DMS153 (cell line): ENCODE results near the gene CRIP3.

Experiments
- DNase-seq: peaks from one replicate; lab custom pipeline; 2025; lab: John Stamatoyannopoulos, UW

The CRIP3 gene

DNA sequence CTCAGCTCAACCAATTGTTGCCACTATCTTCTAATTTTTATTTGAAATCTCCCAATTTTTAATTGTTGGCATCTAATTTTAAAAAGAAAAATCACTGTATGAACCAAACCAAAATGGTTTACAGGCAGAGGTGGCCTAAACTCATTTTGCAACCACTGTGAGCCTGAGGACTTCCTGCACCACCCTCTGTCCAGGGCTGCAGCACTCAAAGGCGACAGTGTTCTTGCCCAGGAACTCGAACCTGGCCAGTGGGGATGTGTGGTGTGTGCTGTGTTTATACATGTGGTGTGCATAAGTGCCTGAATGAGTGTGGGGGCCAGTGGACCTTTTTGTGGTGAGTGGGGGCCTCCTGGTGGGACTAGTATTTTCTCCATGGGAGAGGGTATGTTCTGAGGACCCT, 34.9 kb downstream of the CRIP3 start:
- DNase-seq: no peak

DNA sequence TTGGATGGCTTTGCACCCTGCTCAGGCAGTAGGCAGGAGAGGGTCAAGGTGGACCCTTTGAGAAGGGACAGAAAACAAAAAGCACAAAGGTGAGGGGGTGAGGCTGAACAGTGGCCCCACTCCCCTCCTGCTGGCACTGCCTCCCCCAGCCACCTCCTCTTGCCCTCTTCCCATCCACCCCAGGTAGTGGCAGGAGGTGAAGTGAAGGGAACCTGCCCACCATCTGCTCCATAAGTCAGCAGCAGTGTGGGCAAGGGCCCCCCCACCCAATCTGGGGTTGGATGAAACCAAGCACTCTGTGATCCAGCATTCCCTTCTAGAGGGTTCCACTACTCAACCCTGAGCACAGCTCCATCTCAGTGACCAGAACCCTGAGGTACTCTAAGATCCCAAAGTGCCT, 36.7 kb downstream of the CRIP3 start:
- no peak for DNase-seq

DNA sequence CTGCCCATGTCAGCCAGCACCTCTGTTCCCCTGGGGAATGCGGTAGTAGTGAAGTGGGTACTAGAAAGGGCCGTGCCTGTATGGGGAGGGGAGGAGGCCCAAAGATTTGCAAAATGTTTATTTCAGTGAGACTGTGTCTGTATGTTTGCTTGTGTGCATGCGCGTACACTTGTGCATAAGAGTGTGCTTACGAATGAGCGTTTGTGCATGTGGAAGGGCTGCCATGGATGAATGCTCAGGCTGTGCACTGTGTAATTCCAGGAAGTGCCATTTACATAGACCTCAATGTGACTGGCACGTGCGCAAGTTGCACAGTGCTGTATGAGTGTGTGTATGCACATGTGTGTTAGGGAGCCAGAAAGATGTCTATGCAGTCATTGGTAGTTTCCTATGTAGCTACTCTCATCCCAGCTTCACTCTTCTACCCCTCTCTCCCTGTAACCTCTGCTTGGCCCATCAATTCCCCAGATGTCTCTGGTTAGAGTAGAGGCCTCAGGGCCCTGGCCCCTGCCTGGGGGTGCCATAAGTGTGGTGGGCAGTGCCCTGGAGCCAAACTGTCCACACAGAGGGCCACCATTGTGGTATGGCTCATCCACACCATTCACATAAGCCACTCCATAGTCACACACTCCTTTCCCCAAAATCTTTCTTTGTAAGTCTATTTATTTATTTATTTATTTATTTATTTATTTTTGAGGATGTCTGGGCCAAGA, 37.4 kb downstream of the CRIP3 start:
- DNase-seq: peak; percentile 72

DNA sequence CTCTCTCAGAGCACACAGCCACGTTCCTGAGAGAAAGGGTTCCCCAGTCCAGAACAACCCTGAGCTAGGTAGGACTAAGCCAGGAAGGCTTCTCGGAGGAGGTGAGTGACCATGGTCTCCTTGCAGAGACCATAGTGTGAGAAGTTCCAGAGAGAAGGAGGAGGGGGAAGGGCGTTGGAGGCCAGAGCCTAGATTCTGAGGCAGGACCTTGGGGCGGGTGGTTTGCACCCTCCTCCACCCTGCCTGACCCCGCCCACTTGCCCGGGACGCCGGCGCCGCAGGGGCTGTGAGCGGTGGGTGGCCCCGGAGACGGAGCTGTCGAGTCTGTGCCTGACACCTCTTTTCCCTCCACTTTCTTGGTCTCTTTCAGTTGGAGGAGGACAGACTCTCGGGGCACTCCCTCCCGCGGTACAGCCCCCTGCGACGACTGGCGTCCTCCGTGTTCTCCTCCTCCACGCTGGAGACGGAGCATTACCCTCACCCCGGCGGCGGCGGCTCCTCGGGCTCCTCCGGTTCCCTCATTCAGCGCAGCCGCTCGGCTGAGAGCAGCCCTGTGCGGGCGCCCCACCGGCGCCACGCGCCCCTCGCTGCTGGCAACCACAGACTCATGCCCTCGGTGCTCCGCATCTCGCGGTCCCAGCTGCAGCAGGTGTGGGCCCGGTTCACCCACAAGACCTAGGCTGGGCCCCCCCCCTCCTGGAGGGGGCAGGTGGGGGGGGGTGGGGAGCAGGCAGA, 39.2 kb downstream of the CRIP3 start:
- DNase-seq: no peak

DNA sequence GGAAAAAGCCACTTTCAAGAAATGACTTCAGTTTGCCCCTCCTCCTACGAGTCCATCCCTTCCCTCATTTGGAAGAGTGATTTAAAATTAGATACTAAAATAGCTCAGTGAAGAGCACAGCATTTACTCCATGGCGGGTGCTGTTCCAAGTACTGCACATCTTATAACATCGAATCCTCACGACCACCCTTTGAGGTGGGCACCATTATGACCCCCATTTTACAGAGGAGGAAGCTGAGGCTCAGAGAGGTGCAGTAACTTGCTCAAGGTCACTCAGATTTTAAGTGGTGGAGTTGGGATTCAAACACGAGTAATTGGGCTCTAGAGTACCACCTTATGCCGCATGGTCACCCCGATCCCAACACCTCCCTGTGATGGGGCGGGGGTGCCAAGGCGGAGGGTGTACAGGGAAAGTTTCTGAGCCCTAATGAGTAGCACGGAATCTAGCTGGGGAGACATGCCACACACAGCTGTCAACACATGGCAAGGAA, 39.8 kb downstream of the CRIP3 start:
- no peak for DNase-seq

DNA sequence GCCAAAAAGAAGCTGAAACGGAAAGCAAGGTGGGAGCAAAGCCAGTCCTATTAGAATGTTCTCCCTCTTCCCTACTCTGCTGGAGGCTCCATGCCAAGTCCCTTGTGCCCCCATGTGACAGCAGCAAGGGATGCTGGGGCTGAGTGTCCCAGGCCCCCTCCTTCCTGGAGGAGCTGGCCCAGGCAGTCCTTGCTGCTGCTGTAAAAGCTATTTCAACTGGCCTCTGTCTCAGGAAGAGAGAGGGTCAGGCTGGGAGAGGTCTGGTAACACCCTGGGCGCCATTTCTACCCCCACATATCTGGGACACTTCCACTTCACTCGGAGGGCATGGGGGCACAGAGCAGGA, 40.3 kb downstream of the CRIP3 start:
- DNase-seq: no peak

DNA sequence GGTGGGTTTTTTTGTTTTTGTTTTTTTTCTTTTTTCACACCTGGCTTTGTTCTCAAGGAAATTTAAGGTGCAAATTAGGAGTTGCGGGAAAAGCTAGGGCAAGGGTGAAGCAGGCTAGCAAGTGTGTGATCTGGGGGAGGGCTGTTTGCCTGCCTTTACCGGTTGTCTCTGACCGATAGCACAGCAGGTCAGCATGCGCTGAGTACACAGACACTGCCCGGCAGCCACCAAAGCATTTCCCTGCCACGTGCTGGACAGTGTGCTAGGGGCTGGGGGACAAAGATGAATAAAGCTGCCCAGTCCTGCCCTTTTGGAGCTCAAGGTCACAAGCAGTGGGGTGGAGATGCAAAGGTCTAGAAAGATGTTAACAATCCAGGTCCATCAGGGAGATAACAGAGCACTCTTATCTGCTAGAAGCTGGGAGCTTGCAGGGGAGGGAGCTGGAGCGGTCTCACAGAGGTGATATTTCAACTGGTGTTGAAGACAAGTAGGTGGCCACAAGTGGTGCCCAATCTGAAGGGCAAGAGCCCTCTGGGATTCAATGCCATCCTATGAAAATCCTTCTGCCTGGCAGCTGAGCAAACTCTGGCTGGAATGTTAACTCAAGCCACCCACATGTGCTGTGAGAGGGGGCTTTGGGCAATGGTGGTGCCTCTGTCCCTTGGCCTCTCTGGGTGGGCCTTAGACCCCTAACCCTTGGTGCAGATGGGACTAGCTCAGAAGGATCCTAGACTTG, 40.8 kb downstream of the CRIP3 start:
- no peak for DNase-seq

DNA sequence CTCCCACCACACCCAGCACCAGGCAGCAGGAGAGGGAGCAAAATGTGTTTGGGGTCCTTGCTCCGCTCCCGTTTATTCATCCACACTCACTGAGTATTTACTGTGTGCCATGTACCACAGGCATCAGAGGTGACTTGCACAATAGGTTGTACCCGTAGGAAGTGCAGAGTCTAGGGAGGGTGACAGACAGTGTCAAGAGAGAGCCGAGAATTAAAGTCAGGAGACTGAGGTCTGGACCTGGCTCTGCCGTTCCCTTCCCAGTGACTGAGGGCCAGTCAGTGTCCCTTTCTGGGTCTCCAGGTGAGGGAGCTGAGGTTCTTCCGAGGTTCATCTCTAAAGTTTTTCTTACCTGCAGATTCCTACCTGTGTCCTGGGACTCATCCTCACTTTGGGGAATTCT, 43.1 kb downstream of the CRIP3 start:
- DNase-seq: no peak

DNA sequence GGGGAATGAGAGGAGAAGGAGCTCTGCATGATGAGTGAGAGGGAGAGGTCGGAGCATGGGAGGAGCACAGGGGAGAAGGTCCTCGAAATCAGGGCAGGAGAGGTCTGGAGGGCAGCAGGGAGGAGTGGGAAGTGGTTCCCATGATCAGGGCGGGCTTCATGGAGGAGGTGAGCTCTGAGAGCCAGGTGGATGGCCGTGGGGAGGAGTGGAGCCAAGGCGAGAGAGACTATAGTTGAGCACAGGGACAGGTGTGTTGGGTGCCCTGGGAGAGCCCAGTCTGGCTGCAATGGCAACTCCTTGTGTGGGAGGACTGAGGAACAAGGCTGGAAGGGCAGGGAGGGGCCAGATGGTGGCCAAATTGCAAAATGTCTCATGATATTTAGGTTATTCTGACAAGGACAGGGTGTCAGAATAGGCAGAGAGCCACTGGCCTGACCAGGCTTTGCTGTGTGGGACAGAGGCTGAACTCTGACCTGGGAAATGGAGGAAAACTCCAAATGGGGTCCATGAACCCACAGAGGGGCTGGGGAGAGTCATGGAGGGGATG, 44.0 kb downstream of the CRIP3 start:
- no peak for DNase-seq

DNA sequence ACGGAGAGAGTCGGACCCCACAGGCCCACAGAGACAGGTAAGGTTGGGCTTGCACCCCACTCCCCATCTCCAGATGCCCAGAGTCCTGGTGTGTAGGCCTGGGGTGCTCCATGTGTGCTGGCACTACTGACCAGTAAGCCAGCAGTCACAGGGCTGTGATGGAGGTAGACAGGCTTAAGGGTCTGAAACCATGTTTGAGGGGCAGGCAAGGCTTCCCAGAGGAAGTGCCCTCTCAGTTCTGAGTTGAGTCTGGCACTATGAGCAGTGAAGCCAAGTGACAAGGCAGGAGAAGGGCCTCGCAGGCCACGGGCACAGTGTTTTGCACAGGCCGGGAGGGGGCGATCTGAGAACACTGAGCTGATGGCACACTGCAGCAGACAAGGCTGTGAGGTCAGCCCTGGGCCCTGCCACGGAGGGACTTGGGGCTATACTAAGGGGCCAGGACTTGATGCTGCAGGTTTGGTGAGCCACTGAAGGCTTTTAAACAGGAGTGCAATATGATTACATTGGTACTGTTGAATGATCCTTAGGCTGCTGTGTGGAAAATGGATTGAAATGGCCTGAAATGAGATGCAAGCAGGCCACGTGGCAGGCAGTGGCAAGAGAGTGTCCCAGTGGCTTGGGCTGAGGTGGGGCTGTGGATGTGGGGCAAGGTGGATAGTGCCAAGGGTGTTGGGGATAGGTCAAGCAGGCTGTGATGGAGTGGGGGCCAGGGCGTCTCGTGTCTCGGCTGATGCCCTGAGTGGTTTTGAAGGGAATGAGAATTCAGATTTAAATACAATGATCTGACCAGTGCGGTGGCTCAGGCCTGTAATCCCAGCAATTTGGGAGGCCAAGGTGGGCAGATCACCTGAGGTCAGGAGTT, 45.1 kb downstream of the CRIP3 start:
- peak; percentile 62 for DNase-seq

DNA sequence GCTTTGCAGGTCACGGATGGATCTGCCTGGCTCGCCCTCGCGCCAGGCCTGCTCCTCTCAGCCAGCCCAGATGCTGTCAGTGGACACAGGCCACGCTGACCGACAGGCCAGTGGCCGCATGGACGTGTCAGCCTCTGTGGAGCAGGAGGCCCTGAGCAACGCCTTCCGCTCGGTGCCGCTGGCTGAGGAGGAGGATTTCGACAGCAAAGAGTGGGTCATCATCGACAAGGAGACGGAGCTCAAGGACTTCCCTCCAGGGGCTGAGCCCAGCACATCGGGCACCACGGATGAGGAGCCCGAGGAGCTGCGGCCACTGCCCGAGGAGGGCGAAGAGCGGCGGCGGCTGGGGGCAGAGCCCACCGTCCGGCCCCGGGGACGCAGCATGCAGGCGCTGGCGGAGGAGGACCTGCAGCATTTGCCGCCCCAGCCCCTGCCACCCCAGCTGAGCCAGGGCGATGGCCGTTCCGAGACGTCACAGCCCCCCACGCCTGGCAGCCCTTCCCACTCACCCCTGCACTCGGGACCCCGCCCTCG, 45.8 kb downstream of the CRIP3 start:
- DNase-seq: no peak

DNA sequence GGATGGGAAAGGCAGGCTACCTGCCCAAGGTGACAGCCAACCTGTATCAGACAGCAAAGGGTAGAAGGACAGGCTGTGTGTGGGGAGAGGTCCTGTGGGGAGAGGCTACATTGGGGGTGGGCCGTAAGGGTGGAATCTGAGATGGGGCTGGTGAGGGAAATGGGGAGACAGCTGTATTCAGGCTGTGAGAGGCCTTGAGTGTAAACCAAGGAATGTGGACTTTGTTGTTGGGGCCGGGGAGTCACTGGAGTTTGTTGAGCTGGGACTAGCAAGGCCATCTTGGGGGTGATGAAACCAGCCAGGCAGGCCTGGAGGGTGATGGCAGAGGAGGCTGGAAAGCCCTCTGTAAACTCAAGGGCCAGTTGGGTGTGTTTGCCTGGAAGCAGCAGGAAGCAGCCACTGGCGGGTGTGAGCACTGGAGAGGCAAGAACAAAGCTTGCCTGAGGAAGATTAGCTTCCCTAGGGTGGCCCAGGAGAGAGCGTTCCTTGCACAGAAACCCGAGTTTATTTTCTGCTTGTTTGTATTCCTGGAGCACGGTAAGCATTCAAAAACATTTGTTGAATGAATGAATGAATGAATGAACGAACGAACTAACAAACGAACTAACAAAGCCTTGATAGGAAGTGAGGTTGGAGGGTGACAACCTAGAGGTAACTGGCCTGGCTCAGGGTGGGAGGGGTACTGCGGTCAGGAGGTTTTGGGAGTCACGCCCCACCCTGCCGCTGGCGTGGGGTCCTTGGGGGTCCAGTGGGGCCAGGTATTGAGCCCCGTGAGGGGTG, 46.4 kb downstream of the CRIP3 start:
- peak; percentile 21 for DNase-seq

DNA sequence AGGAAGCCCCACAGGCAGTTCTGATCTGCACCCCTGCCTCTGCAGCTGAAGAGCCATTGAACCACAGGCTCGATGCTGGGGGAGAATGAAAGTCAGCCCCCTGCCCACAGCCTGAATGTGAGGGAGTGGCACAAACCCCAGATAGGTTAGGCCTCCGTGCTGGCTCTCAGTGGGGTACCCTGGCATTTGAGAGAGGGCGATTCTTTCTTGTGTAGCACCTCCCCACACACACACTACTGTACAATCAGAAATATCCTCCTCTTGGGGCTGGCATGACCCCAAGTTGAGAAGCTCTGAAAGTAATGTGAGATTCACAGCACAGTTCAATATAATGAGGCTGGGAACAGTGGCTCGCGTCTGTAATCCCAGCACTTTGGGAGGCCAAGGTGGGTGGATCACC, 47.4 kb downstream of the CRIP3 start:
- DNase-seq: no peak

DNA sequence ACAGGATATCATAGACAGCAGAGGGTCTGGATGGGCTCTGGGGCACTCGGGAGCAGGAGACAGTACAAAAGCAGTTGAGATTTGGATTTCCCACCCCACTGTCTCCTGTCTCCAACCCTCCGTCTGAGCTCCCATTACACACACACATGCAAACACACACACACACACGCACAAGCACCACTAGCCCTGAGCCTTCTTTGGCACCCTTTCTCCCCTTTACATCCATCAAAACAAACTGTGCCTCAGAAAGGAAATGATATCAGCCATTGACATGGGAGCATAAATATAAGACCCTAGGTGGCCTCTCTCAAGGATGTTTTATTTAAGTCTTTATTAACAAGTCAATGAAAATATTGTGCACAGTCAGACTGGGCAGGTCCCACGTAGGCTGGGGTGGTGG, 47.8 kb downstream of the CRIP3 start:
- no peak for DNase-seq

DNA sequence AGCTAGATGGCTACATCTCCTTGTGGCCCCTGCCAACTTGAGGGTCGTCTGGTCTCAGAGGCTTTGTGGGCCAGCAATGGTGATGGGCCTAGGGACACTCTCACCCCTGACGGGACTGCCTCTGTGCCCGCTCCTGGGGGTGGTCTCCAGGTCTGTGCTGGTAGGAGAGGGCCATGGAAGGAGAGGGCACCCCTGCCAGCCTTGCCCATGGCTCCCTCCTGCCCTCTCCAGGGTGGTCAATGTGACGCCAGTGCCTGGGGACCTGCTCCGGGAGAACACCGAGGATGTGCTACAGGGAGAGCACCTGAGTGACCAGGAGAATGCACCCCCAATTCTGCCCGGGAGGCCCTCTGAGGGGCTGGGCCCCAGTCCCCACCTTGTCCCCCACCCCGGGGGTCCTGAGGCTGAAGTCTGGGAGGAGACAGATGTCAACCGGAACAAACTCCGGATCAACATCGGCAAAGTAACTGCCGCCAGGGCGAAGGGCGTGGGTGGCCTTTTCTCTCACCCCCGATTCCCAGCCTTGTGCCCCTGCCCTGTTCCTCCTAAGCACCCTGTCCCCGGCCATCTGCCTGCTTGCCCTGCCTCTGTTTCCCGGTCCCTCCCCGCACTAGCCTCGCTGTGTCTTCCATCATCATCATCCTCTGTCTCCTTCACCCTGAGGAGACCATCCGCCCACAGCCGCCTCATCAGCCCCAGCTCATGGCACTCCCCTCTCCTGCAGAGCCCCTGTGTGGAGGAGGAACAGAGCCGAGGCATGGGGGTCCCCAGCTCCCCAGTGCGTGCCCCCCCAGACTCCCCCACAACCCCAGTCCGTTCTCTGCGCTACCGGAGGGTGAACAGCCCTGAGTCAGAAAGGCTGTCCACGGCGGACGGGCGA, 49.6 kb downstream of the CRIP3 start:
- DNase-seq: no peak

DNA sequence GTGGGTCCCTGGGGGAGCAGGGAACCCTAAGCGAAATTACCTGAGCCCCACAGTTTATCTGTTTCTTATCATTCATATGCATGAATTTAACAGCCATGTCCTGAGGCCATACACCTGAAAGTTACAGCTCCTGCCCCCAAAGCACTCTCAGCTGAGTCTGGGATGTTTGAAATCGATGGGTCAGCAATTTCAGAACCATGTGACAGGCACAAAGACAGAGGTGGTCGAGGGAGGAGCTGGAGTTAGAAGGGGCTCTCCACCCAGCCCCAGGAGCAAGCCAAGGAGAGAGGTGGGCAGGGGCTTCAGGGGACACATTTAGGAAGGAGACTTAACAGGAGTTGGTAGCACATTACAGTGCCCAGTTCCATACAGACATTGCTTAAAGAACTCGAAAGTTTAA, 50.4 kb downstream of the CRIP3 start:
- DNase-seq: no peak

DNA sequence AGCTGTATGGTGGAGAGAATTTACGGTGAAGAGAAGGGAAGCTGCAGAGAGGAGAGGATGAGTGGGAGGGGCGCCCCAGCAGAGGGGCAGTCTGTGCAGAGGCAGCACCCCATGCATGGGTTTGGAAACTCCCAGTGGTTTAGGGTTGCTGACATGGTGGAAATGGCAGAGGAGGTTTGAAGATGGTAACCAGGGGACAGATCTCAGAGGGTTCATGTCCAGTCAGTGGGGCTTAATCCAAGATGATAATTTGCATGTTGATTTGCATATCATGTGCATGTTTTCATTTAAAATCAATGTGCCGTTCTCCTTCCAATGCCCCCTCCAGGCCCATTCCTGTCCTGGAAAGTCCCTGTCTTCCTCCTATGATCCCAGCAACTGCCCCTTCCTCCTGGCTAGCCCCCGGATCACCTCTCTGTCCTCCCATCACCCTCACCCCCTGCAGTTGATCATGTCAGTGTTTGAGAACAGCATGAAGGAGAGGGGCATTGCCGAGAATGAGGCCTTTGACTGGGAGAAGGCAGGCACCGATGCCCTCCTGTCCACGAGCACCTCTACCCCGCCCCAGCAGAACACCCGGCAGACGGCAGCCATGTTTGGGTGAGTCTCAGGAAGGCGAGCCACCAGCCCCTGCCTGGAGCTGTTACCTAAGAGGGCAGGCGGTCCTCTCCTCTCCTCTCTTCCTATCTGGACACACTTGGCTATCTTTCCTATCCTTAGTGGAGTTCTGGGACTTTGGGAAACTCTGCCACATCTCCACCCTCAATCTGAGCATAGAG, 51.1 kb downstream of the CRIP3 start:
- DNase-seq: no peak

DNA sequence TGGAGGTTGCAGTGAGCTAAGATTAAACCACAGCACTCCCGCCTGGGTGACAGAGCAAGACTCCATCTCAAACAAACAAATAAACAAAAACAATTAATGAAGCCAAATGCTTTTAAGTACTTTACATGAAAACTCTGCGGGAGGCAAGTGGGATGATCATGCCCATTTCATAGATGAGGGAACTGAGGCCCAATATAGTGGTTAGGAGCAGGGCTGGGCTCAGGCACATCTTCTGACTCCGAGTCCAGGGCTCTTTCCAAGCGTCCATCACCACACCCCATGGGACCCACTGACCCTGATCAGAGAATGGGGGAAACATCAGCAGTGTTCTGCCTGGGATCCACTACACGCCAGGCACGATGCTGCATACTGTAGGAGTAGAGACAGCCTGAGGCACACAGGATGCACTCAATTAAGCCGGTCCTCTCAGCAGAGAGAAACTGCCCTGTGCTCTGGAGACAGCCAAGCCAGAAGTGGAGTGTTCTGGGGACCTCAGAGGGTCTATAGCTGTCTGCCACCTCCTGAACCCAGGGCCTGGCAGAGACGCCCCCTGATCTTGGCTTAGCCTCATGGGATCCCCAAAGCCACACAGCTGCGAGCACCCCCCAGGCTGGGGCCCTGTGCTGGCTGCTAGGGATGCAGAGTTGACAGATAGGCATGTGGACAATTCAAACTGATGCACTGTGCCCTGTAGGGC, 51.8 kb downstream of the CRIP3 start:
- DNase-seq: no peak
